GM21529 (cell line): ENCODE measurements around the gene TRAF7.
"Not testable (repeated sequence)": the region's sequence is repeated elsewhere in the genome, so short reads cannot be mapped to it uniquely, and the experiment has no call there.

Experiments
- ATAC-seq: cut with Tn5 transposase; IDR thresholded peaks from one replicate; pipeline ENCODE4 v1.9.1; 2021; ENCODE audit not compliant: unreplicated experiment

Gene TRAF7

DNA sequence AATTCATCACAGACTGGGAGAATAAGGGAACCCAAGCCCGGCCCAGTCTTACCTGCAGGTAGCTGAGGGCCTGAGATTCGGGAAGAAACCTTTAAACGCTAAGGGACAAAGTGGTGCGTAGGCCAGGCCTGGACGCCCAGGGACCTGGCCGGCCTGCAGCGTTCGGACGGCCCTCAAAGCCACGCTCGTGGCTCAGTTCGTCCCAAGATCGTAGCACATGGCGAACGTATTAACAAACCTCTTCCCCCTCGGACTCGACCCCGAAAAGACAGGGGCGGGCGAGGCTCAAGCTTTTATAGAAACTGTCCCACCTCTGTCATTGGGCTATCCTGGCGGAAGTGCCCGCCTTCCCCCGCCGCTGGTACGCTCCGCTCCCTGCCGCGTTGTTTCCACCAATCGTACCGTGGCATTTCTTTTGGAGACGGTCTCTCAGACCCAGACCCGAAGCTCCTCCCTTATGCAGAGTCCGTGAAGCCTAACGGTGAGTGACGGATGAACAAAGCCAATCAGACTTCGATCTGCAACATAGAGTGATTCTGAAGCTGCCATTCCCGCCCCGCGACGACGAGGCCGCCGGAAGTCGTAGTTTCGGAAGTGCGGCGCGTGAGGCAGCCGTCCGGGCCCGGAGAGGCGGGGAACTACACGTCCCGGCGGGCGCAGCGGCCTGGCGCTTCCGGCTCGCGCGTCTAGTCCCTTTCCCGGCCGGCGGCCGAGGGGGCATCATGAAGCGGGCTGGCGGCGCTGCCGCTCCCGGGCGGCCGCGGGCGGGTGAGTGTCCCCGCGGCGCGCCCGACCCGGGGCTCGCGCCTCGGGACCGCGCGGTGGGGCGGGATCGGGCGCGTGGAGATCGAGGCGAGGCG is at the start of gene TRAF7:
Gene TRAF7, plus strand, starts transcription at position 692 of the 860 bp plus-strand sequence. CDS start 8,139 bp downstream, outside the sequence.
- ATAC-seq, result peak; percentile 83

DNA sequence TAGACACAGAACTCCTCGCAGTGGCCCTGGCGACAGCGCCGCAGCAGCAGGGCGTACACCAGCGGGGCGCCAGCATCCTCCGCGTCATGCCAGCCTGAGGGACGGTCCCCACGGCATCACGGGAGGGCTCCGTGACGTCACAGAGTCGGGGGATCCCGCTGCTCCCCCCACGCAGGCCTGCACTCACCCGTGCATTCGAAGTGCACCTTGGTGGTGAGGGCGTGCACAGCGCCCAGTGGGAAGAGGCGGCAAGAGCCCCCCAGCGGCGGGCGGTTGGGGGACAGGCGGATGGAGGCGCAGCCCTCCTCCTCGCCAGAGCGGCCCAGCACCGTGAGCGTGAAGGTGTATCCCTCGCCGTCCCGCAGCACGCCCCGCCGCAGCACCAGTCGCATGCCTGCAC is 49.4 kb upstream of the TRAF7 start:
- ATAC-seq, result not testable (repeated sequence)

DNA sequence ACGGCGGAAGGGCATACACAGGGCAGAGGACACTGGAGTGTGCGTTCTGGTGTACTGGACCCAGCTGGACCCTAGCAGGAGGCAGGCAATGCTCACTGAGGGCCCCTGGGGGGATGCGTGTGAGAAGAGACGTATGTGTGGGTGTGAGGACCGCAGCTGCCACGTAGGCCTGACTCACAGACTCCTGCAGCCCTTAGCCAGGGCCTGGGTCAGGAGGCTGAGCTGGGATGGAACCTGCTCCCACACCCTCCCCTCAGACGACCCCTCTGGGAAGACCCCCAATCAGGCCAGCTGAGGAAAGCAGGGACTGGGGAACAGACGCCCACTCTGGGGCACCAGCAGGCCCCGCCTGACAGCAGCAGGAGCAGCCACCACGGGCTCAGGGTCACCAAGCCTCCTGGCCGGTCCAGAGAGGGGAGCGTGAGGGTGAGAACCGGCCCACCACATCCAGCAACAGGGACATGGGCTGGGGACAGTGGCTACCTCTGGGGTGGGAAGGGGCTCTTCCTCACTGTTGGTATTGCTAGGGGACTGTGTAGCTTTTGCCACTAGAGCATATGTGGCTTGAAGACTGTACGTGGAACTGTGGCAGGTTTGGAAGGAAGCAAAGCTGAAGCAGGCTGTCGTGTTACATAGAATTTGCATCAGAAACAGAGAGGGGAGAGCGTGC is 48.3 kb upstream of the TRAF7 start:
- ATAC-seq, result not testable (repeated sequence)

GRCh38 chr16:2107791-2108125 is 47.8 kb upstream of the TRAF7 start:
- ATAC-seq, result not testable (repeated sequence)

- ATAC-seq, result not testable (repeated sequence)
Observed at GRCh38 chr16:2108446-2109270, 46.9 kb upstream of the TRAF7 start.

DNA sequence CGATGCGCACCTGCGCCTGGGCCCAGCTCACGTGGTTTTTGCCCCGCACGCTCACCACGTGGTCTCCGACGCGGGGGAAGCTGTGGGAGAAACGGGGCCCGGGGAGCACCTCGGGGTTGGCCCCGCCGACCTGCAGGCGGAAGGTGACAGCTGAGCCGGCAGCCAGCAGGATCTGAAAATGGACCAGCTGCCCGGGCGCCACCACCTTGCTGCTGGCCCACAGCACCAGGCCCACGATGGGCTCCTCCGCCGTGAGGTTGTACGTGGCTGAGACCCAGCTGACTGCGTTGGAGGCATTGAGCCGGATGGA is 46.4 kb upstream of the TRAF7 start:
- not testable (repeated sequence) for ATAC-seq

- not testable (repeated sequence) for ATAC-seq
Observed at GRCh38 chr16:2109872-2110271, 45.7 kb upstream of the TRAF7 start.

DNA sequence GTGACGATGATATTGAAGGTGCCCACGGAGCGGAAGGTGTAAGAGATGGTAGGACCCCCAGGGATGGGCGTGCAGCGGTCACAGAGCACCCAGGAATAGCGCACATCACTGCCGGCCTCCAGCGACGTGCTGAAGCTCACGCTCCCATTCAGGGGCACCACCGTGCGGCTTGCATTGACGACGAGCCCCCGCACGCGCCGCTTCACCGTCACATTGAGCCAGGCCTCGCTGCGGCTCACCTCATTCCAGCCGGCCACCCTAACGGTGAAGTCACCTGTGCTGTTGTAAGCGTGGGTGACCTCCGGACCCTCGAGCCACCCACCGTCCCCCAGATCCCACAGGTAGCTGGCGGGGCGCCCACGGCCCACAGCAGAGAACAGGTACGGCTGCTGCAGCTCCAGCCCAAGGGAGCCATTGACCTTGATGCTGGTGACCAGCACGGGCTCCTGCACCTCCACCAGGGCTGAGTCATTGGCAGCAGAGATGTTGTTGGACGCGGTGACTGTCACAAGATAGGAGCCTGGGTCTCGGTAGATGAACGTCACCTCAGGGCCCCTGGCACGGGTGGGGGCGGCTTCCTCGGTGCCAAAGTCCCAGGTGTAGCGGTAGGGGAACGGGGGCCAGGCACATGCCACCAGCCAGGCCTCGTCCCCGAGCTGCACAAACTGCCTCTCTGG is 45.1 kb upstream of the TRAF7 start:
- ATAC-seq, result not testable (repeated sequence)

GRCh38 chr16:2111009-2111353 is 44.6 kb upstream of the TRAF7 start:
- not testable (repeated sequence) for ATAC-seq

- ATAC-seq, result not testable (repeated sequence)
Observed at GRCh38 chr16:2111412-2112335, 43.9 kb upstream of the TRAF7 start.

DNA sequence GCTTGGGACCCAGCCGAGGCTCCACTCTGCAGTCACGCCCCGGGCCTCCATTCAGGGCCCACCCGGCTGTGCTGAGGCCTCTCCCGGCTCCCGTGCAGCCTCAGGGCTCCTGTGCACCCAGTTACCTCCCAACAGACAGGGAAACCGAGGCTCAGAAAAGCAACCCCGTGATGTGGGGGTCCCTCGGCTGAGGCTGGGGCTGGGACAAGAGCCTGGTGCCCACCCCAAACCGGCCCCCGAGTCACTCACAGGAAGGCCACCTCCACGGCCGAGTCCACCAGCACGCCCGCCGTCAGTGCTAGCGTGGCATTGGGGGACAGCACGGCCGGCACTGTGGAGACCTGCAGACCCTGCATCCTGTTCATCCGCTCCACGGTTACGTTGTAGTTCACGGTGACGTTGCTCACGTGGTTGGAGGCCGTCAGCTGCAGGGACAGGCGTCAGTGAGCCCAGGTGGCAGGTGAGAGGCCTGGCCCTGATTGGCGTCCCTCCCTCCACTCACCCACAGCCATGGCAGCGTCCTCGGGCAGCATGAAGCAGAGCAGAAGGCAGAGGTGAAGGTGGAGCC is 43.0 kb upstream of the TRAF7 start:
- not testable (repeated sequence) for ATAC-seq

- ATAC-seq, result not testable (repeated sequence)
Observed at GRCh38 chr16:2114225-2114624, 41.4 kb upstream of the TRAF7 start.

- ATAC-seq, result not testable (repeated sequence)
Observed at GRCh38 chr16:2114885-2115590, 40.5 kb upstream of the TRAF7 start.

DNA sequence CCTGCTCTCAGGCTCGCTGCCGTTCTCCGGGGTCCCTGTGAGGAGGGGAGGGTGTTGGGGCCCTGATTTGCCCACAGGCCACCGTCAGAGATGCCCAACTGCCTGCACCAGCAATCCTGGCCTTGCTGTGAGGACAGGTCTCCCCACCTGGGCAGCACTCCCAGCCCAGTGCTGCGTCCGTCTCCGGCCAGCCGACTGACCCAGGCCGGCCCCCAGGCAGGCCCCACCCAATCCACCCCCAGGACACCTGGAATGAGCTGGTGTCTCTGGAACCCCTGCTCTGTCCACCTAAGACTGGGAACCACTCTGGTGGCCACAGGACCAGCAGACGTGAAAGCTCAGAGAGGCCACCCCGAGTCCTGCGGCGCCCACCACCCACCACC is 40.0 kb upstream of the TRAF7 start:
- no peak for ATAC-seq

DNA sequence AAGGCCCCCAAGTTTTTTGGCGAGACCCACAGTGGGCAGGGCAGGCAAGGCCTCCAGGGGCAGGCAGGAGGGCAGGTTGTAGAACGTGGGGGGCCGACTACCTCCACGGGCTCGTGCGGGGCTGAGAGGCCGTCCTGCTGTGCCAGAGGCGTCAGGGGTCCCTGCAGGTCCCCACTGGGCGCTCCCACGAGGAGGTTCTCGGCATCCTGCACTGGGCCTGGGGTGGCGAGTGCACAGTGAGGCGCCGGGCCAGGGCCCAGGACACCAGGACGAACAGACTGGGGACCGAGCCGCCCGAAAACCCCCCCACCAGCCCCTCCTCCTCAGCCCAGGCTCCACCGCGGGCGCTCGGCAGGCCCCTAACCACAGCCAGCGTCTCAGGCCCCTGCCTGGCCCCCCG is 39.2 kb upstream of the TRAF7 start:
- not testable (repeated sequence) for ATAC-seq

DNA sequence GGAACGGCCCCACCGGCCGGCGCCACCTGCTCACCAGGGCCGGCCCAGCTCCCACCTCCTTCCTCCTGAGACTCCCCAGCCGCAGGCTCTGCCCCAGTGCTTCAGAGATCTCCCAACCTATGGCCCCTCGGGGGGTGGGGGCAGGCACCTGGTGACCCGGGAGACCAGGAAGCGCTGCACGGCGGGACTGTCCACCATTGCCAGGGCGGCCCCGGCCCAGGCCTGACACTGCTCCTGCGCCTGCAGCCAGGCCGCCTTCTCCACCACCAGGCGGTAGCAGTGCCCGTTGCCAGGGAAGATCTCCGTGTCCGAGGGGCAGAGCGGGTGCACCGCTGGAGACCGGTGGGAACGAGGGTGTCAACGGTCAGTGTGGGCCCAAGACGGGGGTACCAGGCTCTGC is 38.2 kb upstream of the TRAF7 start:
- not testable (repeated sequence) for ATAC-seq

- not testable (repeated sequence) for ATAC-seq
Observed at GRCh38 chr16:2117960-2118722, 37.4 kb upstream of the TRAF7 start.

DNA sequence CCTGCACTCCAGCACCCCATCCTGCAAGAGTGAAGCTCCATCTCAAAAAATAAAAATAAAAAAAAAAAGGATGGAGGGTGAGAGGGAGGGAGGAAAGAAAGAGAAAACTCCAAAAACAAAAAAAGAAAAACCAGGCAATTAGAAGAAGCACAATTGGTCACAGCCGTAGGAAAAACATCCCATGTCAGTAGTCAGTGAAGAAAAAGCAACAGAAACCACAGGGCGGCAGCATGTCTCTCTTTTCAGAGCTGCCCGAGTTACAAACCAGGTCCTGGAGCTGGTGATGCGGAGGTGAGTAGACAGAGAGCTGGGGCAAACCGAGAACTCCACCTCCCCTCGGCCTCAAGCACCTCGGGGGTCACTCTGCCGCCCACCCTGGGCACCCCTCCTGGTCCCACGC is 34.3 kb upstream of the TRAF7 start:
- ATAC-seq, result not testable (repeated sequence)
